VCaP (cell line): ENCODE data around the gene BMPR1B.

Source experiments
- H3K27ac ChIP-seq: fragments of 450-650 bp; 2 replicates; pipeline ENCODE4 v1.5.1; 2017
- CTCF ChIP-seq: fragments of 450-650 bp; conservative IDR thresholded peaks from 2 replicates; pipeline ENCODE4 v1.5.1; 2017; ENCODE audit warnings: mild to moderate bottlenecking, moderate library complexity

Gene BMPR1B

GRCh38 chr4:94798808-94799207 is 41.1 kb downstream of the BMPR1B start:
- no peak for TF ChIP-seq CTCF
- H3K27ac ChIP-seq, result no peak overlapping the region

DNA sequence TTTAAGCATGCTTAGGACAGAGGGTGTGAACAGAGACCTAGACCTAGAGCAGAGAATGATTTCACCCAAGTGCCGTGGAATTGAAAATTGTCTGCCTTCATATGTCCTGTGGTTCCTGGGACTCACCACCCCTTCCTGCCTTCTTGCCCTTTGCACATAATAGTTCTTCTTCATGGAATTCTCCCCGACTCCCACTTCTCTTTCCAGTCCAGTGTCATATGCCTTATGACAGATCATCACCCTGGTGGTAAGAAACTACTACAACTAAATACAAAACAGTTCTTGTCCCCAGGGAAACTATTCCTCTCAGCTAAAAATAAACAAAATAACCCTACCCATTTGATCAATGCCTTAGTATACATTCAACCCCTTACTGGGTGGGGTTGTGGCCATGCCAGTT is 43.3 kb downstream of the BMPR1B start:
- no peak for TF ChIP-seq CTCF
- no peak overlapping the region for H3K27ac ChIP-seq

DNA sequence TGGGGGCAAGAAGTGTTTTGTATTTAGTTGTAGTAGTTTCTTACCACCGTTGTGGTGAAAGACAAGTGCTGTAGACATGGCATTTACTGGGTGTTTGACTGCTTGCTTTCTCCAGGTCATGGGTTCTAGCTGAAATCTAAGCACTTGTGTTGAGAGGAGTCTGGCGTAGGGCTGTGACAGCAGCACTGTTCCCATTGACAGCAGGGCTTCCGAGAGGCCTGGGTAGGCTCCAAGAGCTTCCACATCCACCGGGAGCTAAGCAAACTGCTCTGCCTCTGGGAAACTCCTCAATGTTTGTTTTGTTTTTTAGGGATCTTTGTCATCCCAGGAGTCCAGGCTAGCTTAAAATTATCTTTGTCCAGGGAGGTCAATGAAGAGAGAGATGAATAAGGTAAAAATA is 44.3 kb downstream of the BMPR1B start:
- no peak for TF ChIP-seq CTCF
- no peak overlapping the region for H3K27ac ChIP-seq

- no peak for TF ChIP-seq CTCF
- H3K27ac ChIP-seq, result no peak overlapping the region
Measured at GRCh38 chr4:94803181-94803580, 45.4 kb downstream of the BMPR1B start.

DNA sequence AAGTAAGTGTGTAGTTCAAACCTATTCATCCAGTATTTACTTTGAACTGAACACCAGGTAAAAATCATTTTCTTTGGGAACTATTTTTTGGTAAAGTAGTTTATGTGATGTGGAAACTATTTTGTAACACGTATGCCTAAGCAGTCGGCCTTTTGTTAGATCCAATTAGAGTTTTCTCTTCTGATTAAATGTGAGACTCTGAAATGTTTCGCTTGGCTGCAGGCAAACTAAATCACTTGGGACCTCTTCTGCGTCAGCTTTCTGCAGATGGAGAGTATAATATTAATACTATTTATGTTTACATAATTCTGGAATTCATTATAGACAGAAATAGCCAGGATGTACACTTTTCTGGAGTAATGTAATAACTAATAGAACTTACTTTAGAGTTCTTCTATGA is 46.9 kb downstream of the BMPR1B start:
- no peak for TF ChIP-seq CTCF
- no peak overlapping the region for H3K27ac ChIP-seq

- no peak for TF ChIP-seq CTCF
- no peak overlapping the region for H3K27ac ChIP-seq
Measured at GRCh38 chr4:94806376-94806775, 48.6 kb downstream of the BMPR1B start.

DNA sequence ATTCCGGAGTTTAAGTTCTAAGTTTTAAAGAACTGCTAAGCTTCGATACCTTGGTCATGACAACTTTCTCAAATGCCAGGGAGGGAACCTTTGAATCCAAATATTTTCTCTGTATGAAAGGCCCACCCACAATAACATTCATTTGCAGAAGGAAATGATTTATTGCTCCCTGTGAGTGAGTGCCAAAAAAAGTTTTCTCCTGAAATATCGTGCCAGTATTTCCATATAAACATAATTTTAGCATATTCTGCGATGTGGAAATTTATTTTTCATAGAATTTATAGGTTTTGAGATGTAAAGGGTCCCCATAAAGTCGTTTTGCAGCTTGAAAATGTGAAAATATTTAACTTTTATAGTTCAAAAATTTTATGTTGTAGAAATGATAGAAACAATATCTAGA is 53.9 kb downstream of the BMPR1B start:
- no peak for TF ChIP-seq CTCF

GRCh38 chr4:94813221-94813620 is 55.5 kb downstream of the BMPR1B start:
- no peak for TF ChIP-seq CTCF

More for the DNA sequence above, 53.9 kb downstream of the BMPR1B start:
- no peak overlapping the region for H3K27ac ChIP-seq

More at GRCh38 chr4:94813221-94813620, 55.5 kb downstream of the BMPR1B start:
- H3K27ac ChIP-seq, result no peak overlapping the region
